ENCODE measurements around the gene FXYD5.
A peak's percentile ranks its signal among the peaks of the same experiment; 100 is the strongest.
"Not testable (repeated sequence)": the region's sequence is repeated elsewhere in the genome, so short reads cannot be mapped to it uniquely, and the experiment has no call there.

The FXYD5 gene

DNA sequence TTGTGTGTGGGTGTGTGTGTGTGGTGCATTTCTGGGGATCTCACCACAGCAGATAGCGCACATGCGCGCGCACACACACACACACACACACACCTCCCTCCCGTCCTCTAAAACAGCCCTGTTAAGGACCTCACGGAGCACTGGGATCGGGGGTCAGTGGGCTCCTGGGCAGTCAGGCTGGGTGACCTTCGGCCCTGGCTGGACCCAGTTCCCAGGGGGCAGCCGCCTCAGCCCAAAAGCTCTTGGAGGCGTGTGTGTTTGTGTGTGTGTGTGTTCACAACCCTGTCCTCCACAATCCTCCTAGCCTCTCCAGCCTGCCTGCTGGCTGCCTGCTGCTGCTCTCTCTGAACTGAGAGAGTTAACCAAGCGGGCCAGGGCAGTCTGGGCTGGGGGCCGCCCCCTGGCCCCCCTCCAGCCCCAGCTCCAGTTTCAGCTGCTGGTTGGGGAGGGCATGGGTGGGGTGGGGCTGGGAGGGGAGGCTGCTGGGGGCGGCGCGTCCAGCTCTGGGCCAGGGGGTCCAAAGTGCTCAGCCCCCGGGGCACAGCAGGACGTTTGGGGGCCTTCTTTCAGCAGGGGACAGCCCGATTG lies 16.1 kb upstream of the FXYD5 start, which contains the start of gene FXYD1:
Gene FXYD1 (plus strand): TSS at position 520 of the 588 bp plus-strand sequence. CDS start 1,256 bp downstream, outside the sequence.
- no peak for DNase-seq (ENCODE audit: low read depth)

DNA sequence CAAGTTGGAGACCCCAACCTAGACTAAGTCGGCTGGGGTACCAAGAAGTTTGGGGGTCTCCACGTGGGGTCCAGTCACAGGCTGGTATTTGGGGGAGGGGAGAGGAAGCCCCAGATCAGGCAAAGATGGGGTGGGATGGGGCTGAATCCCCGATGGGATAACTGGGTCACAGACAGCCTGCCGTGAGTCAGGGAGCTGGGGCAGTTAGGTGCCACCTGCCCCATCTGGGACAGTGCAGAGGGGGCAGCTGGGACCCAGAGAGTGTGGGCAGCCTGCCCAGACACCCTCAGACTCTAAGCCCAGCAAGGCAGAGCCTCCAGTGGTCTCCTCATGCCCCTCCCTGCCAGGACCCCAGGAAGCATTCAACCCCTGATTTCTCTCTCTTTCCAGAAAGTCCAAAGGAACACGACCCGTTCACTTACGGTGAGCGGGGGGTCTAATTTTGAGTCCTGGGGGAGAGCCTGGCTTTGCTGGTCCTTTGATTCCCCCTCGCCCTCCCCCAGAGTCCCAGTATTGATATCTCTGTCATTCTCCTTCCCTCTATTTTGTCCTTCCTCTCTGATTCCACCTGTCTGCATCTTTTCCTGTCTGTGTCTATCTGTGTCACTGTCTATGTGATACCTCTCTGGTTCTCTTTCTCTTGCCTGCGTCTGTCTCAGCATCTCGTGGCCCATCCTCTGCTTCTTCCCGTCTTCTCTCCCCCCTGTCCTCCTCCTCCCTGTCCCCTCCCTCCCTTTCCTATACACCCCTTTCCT lies 14.2 kb upstream of the FXYD5 start:
- DNase-seq (ENCODE audit: low read depth), result no peak

DNA sequence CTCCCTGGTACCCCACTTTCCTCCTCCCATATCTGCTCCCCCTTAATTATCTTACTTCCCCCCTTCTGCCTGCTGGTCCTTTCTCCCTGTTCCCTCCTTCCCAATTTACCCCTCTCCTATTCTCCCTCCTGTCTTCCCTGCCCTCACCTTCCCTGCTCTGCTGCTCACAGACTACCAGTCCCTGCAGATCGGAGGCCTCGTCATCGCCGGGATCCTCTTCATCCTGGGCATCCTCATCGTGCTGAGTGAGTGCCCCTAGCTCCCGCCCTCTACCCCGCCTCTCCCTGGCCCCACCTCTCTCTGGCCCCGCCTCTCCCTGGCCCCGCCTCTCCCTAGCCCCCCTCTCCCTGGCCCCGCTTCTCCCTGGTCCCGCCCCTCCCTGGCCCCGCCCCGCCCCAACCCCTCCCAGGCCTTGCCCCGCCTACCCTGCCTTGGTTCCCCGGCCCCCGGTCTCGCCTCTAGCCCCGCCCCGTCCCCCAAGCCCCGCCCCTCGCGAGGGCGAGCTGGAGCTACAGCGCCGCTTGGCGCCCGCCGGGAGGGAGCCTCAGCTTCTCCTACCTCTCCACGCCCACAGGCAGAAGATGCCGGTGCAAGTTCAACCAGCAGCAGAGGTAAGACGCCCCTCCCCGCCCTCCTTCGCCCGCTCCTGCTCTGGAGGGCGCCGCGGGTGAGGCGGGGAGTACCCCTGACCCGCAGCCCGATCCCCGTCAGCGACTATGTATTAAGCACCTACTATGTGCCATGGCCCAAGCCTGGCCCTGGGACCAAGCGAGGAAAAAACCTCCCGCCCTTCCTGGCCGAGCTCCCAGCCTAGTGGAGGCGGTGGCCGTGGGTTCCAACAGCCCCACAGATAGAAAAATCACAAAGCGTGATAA lies 13.3 kb upstream of the FXYD5 start:
- DNase-seq (ENCODE audit: low read depth), result peak; percentile 66

DNA sequence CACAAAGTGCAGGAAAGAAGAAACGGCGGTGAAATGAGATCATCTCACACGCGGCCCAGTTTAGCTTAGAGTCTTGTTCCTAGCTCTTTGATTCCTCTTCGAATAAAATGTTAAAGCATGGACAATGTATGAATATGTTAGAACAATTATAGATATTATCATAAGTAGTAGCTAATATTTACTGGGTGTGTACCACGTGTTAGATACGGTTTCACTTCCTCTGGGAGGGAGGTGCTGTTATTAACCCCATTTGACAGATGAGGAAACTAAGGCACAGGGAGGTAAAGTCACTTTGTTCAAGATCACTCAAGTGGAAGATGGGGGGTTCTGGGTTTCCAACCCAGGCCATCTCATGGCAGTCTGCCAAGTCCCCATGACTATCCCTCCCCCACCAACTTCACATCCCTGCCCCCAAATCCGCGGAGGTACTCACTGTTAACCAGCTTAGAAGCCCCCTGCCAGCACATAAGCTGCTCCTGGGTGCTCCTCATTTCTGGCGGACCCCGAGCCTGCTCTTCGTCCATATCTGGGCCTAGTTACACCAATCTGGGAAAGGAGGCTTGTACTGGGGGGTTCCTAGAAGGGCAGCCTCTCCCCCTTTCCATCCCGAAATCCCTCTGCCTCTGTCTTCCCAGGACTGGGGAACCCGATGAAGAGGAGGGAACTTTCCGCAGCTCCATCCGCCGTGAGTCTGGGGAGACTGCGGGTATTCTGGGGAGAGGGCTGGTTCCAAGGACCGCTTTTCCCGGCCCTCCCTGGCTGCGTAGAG lies 12.5 kb upstream of the FXYD5 start:
- no peak for DNase-seq (ENCODE audit: low read depth)

DNA sequence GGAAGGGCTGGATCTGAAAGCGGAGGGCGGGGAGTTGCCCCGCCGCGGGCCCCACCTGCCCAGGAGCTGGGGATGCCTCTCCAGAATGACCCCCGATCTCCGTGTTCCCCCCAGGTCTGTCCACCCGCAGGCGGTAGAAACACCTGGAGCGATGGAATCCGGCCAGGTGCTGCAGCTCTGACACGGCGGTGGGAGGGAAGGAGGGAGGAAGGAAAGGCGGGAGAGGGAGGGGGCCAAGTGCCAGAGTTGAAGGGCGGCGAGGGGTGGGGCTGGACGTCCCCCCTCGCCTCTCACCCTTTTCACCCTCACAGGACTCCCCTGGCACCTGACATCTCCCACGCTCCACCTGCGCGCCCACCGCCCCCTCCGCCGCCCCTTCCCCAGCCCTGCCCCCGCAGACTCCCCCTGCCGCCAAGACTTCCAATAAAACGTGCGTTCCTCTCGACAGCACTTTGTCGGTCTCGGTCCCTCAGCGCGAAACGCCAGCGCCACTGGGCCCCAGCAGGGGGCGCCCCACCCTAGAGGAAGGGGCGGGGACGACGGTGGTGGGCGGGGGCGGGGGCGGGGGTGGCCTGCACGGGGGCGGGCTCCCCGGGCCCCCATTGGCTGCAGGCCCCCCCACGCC lies 11.8 kb upstream of the FXYD5 start:
- DNase-seq (ENCODE audit: low read depth), result no peak

DNA sequence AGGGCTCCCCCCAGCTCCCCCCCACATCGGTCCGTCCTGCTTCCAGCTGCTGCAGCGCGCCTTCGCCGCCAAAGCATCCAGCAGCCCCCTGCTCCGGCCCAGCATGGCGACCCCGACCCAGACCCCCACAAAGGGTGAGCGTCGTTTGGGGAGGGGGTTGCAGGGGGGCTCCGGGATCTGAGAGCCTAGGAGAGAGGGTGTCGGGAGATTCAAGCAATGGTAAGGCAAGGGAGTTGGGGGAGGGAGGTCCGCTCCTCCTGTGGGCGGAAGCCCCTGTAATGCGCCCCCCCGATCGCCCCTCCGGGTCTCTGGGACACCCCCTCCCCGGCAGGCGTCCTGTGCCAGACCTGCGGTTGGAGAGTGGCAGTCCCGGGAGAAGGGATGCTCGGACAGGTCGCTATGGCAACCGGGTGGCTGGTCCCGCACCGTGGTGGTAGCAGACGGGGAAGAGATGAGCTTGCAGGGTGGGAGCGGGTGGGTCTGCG lies 11.3 kb upstream of the FXYD5 start, which contains the start of gene FXYD7:
Gene FXYD7 (plus strand): TSS at position 25 of the 485 bp plus-strand sequence. CDS start 79 bp downstream, at position 104.
- DNase-seq (ENCODE audit: low read depth), result no peak

DNA sequence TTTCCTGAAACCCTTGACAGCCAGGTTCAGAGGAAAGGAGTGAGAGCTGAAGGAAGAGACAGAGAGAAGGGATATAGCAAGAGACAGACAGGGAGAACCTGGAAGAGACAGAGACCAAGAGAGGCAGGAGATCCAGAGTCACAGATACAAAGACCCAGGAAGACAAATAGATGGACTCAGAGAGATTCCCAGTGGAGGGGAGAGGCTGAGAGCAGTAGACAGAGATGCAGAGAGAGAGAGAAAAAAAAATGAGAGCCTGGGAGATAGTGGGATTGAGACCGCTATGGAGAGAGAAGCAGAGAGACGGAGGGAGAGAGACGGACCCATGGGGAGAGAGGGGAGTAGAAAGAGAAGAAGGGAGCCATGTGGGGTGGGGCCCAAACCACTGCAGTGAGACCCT lies 10.7 kb upstream of the FXYD5 start:
- DNase-seq (ENCODE audit: low read depth), result no peak

DNA sequence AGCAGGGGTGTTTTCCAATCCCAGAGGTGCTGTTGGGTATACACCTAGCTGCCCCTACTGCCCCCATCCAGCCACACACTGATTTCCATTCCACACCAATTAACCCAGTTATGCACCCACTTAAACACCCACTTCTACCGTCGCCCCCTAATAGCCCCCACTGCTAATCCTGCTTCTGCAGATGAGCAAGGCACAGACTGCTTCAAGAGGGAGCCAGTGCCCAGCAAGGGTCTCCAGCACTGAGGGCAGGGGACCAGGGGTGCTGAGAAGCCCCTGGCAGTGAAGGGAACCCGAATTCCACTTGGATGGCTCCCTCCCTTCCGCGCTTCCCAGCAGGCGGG lies 10.3 kb upstream of the FXYD5 start:
- no peak for DNase-seq (ENCODE audit: low read depth)

DNA sequence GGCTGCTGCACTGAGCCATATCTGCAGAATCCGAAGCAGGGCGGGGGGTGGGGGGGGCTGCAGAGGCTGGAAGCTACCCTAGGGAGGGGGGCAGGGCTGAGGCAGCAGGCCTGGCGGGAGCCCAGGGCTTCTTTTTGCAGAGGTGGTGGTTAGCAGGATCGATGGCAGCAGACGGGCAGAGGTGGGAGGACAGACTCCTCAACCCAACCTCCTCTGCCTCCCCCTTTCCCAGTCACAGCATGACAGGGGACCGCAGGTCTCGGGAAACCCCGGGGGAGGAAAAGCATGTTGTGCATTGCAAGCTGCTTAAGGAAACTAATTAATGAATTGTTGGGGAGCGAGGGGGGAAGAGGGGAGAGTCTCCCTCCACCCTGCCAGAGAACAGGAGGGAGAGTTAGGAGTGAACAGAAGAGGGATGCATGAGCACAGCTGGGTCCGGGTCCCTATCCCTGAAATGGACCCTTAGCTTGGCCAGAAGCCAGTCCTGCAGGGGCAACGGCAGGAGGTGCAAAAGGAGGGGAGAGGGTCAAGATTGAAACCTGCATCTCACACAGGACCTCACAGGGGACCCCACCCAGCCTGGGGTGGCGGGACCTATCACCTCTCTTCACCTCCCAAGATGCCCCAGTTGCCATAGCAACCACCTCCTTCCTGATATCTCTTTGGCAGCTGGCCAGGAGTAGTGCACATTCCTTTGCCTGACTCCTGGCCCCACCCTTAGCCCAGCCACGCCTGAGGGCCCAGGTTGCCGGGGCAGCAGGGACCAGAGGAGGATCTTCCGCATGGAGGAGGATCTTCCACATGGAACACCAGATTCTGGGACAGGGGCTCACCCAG lies 9.7 kb upstream of the FXYD5 start:
- no peak for DNase-seq (ENCODE audit: low read depth)

DNA sequence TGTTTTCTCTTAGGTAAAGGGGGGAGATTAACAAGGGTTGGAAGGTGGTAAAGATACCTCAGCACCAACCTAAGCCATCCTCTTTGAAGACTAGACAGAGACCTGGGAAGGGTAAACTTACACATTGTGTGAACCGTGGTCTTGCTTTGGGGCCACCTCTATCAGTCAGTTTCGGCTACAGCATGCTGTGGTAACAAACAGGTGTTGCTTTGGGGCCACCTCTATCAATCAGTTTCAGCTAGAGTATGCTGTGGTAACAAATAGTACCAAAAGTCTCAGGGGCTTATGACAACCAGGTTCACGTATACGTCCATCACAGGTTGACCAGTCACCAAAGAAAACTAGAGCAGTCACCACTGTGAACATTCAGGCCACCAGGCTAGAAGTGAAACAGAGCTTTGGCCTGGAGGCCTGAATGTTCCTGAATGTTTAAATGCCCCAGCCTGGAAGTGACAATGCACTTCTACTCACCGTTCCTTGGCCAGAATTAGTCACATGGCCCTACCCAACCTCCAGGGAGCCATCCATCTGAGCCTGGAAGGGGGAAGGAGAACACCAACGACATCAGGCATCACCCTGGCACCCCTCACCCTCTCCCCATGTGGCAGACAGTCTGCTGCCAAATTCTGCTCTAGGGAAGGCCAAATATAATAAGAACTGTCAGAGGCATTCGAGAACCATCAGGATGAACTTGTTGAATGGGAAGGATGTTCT lies 7.6 kb upstream of the FXYD5 start:
- DNase-seq (ENCODE audit: low read depth), result no peak

DNA sequence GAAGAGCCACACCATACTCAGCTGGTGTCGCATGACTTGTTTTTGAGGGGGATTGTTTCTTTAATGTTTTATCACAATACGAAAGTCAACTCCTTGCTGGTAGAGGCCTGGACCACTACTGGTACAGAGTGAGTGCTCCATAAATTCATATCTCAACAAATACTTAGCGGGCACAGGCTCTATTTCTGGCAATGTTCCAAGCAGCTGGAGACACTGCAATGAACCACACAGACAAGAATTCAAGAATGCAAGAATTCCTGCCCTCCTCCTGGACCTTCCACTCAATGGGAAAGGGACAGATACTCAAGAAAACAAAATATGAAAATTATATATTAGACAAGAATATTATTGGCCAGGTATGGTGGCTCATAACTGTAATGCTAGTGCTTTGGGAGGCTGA lies 5.1 kb upstream of the FXYD5 start:
- no peak for DNase-seq (ENCODE audit: low read depth)

DNA sequence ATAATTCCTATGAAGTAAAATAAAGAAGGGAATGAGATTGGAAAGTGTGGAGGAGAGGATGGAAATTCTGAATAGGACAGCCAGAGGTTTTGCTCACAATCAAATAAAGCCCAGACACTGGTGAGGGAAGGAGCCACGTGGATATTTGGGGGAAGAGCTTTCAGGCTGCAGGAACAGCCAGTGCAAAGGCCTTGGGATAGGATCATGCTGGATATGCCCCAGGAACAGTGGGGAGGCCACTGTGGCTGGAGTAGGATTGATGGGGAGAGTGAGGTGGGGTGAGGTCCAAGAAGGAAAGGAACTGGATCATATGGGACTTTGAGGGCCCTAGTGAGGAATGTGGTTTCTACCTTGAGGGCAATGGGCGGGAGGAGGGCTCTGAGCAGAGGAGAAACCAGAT lies 4.1 kb upstream of the FXYD5 start:
- DNase-seq (ENCODE audit: low read depth), result no peak

DNA sequence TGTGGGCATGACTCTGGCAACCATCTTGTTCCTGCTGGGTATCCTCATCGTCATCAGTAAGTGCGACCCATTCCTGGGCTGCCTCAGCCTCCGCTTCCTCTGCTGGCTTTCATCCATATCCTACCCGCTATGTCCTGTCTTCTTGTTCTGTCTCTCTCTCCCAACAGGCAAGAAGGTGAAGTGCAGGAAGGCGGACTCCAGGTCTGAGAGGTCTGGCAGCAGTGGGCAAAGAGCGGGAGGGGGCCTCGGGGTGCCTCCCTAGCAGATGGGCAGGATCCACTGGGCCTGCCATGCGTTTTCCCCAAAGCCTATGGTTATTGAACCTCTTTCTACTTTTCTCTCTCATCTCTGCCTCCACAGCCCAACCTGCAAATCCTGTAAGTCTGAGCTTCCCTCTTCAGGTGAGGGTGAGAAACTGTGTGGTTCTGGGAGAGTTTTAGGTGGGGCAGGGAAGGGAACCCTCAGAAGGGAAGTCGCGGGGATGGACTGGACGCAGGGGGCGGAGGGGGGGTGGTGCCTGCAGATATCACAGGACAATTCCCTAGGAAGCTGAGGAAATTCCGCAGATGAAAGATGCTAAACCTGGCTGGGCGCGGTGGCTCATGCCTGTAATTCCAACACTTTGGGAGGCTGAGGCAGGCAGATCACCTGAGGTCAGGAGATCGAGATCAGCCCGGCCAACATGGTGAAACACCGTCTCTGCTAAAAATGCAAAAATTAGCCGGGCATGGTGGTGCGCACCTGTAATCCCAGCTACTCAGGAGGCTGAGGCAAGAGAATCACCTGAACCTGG lies 3.1 kb upstream of the FXYD5 start:
- DNase-seq (ENCODE audit: low read depth), result no peak

DNA sequence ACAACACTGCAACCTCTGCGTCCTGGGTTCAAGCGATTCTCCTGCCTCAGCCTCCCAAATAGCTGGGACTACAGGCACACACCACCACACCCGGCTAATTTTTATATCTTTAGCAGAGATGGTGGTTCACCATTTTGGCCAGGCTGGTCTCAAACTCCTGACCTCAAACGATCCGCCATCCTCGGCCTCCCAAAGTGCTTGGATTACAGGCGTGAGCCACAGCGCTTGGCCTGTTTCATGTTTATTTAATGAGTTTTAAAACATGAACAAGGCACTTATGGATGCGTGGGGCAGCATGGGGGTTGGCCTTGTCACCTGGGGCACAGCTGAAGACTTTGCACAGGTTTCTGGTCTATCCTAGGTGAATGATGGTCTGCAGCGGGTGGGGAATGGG lies 1.4 kb upstream of the FXYD5 start:
- not testable (repeated sequence) for DNase-seq (ENCODE audit: low read depth)

DNA sequence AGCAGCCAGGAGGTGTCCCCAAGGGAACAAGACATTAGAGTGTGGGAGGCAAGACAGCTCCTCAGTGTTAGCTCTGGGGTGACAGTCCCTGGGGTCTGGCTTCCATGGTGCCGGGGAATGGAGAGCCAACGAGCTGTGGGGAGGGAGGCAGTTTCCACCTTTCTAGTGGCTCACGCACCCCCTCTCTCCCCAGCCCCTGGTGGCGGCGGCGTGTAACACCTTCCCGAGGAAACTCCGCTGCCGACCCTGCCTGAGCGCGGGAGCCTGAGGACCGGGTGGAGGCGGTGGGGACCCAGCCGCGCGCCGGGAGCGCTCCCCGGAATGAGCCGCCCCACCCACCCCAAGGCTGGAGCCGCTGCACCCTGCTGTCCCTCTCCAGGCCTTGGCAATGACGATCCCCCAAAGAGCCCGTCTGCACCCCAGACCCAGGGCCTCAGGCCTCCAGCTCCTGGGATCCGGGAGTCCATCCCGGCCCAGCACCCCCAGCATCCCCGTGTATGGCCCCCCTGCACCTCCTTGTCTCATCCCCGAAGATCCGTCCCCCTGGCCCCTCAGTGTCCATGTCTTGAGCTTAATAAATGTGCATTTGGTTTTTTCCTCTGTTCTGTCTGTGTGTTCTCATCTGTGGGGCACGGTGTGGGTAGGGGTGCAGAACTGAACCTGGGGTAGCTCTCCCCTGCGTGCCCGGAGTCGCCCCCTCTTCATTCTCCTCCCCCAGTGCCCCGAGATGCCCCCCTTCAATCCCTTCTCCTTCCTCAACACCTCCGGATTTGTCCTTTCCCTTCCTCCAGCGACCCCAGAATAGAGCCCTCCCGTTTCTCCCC lies 622 bp upstream of the FXYD5 start:
- DNase-seq (ENCODE audit: low read depth), result no peak

DNA sequence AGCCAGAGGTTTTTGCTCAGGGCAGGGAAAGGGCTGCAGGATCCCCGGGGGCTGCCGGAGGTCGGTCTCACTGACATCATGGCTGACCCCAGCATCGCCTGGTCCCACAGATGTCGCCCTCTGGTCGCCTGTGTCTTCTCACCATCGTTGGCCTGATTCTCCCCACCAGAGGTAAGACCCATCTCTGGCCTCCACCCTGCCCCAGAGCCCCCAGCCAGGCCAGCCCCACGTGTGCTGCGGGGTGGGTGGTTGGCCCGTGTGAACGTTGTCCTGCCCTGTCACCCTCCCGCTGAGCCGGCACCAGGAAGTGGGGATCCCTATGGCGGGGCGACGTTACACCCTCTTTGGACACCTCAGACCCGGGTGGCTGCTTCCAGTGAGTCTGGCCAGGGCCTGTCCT lies 906 bp downstream of the FXYD5 start:
- DNase-seq (ENCODE audit: low read depth), result no peak

DNA sequence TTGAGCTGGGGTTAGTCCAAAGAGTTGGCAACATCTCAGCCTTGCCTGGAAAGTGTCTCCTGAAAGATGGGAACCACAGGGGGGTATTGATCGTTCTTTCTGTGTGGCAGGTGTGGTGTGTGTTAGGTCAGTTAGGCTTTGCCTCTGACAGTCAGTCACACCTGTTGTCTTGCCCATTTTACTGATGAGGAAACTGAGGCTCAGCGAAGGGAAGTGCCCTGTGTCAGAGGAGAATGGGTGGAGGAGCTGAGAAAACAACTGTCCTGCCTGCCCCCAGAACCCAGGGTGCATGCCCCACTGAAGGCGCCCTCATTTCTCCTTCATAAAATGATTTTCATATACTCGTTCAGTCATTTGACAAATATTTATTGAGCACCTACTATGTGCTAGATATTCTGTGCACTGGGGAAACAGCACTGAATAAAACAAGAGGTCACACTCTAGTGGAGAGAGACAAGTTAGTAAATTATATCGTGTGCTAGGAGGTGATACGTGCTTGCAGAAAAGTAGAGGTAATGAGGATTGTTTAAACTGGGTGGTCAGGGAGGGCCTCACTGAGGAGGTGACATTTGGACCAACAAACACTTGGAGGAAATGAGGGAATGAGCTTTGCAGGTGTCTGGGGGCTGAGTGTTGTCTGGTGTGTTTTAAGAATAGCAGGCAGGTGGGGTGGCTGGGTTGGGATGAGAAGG lies 1.6 kb downstream of the FXYD5 start:
- DNase-seq (ENCODE audit: low read depth), result no peak

DNA sequence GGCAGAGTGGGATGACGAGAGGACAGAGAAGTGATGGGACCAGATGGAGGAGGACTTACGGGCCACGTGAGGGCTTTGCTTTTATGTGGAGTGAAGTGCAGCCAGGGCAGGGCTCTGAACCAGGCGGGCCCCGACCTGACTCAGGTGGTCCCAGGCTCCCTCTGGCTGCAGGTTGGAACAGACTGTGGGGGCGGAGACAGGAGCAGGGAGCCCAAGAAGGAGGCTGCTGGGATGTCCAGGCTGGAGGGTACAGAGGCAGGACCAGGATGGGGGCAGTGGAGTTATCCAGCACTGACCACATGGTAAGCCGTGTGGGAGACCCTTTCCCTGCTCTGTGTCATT lies 2.1 kb downstream of the FXYD5 start:
- DNase-seq (ENCODE audit: low read depth), result no peak

All from GM04504 (cell line).